GM12872 (cell line): ENCODE results near the gene C17orf67.

Source experiments
- CTCF ChIP-seq: IDR thresholded peaks from 3 replicates; pipeline ENCODE4 v1.5.1; 2011; ENCODE audit warnings: low read depth, mild to moderate bottlenecking, low read length, moderate library complexity; ENCODE audit not compliant: insufficient read depth

Gene C17orf67

GRCh38 chr17:56849131-56849530 lies 15.4 kb upstream of the C17orf67 start:
- no peak for TF ChIP-seq CTCF

- TF ChIP-seq CTCF = no peak
These were observed 13.4 kb upstream of the C17orf67 start for GRCh38 chr17:56847106-56847505.

- no peak for TF ChIP-seq CTCF
These were observed 12.2 kb upstream of the C17orf67 start for GRCh38 chr17:56845934-56846333.

- no peak for TF ChIP-seq CTCF
These were observed 8.9 kb upstream of the C17orf67 start for GRCh38 chr17:56842577-56842976.

GRCh38 chr17:56838687-56839086 lies 5.0 kb upstream of the C17orf67 start:
- TF ChIP-seq CTCF = no peak

GRCh38 chr17:56835264-56835585 lies 1.5 kb upstream of the C17orf67 start:
- no peak for TF ChIP-seq CTCF

- peak; percentile 36; the same call in 2 of the 3 replicates for TF ChIP-seq CTCF
These were observed 902 bp upstream of the C17orf67 start for GRCh38 chr17:56834380-56835263.
